GM12891 (cell line): ENCODE measurements around the gene MED27.

Experiments used
- DNase-seq: peaks from one replicate; pipeline ENCODE4 v3.0.0; 2011; ENCODE audit warnings: low spot score; ENCODE audit not compliant: insufficient read length
- FAIRE-seq: peaks from 2 replicates; lab custom pipeline; 2011; peaks lifted over from hg19 to GRCh38; lab: Jason Lieb, UNC
- PAX5 ChIP-seq: IDR thresholded peaks from 2 replicates; pipeline ENCODE4 v1.6.1; 2011; ENCODE audit warnings: low read length, moderate library complexity, mild to moderate bottlenecking; ENCODE audit not compliant: insufficient read depth, severe bottlenecking
- POLR2A ChIP-seq: IDR thresholded peaks from 2 replicates; pipeline ENCODE4 v1.6.1; 2011; ENCODE audit warnings: low read depth, low read length, control low read depth
- POLR2AphosphoS5 ChIP-seq: IDR thresholded peaks from 2 replicates; pipeline ENCODE4 v1.6.1; 2011; ENCODE audit warnings: low read depth, low read length, control low read depth
- POU2F2 ChIP-seq: IDR thresholded peaks from 2 replicates; pipeline ENCODE4 v1.6.1; 2011; ENCODE audit warnings: low read depth, mild to moderate bottlenecking, control low read depth, low read length, moderate library complexity
- SPI1 ChIP-seq: IDR thresholded peaks from 2 replicates; pipeline ENCODE4 v1.6.1; 2011; ENCODE audit warnings: low read depth, low read length, control low read depth
- TAF1 ChIP-seq: IDR thresholded peaks from 2 replicates; pipeline ENCODE4 v1.6.1; 2011; ENCODE audit warnings: low read depth, low read length, control low read depth

The MED27 gene

DNA sequence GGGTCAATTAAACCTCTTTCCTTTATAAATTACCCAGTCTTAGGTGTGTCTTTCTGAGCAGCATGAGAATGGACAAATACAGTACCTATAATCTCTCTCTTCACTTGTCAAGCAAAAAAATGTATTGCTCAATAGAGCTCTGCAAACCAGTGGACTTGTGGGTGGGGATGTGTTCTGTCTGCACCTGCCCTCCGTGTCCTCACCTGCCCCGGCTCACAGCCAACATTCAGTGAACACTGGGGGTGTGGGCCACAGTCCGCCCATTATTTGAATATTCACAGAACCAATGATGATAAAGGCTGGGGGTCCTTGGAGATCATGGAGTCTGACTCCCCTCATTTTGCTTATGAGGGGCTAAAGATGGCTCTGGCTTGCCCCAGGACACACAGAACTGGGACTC, 36.9 kb upstream of the MED27 start:
- DNase-seq (no peak), FAIRE-seq (no peak)
- TF ChIP-seq PAX5 (no peak), POU2F2 (no peak), SPI1 (no peak), TAF1 (no peak), POLR2A (no peak), POLR2AphosphoS5 (no peak)

- no peak for FAIRE-seq
- DNase-seq: no peak
These were observed 34.5 kb upstream of the MED27 start for GRCh38 chr9:132114102-132114707.

DNA sequence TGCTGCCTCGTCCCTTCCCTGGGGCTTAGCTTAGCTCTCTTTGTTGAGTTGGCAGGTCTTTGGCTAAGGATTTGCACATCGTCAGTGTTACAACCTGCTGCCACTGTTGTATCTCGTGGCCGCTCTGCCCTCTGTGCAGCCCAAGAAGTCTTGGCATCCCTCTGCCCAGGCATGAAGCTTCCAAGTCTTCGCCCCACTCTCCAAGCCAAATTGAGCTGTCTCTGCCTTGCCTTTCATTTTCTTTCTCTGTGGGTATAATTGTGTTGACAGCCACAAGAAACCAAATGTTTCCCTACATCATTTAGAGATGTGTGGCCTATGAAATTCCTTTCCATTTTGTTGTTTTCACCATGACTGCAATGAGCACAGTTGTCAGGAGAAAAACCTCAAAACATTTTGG, 29.6 kb upstream of the MED27 start:
- DNase-seq: no peak
- no peak for TF ChIP-seq POLR2A
- TF ChIP-seq TAF1: no peak
- no peak for TF ChIP-seq PAX5
- no peak for TF ChIP-seq POLR2AphosphoS5
- no peak for TF ChIP-seq POU2F2
- TF ChIP-seq SPI1: no peak
- FAIRE-seq: no peak

More at GRCh38 chr9:132114102-132114707, 34.5 kb upstream of the MED27 start:
- TF ChIP-seq SPI1: no peak
- no peak for TF ChIP-seq POLR2AphosphoS5
- TF ChIP-seq POU2F2: no peak
- TF ChIP-seq PAX5: no peak
- TF ChIP-seq TAF1: no peak
- no peak for TF ChIP-seq POLR2A

GRCh38 chr9:132108728-132109127, 29.1 kb upstream of the MED27 start:
- no peak for TF ChIP-seq POLR2A
- TF ChIP-seq SPI1: no peak
- no peak for TF ChIP-seq POU2F2
- TF ChIP-seq TAF1: no peak
- no peak for TF ChIP-seq PAX5
- TF ChIP-seq POLR2AphosphoS5: no peak

GRCh38 chr9:132099741-132100407, 20.2 kb upstream of the MED27 start:
- TF ChIP-seq POU2F2 (no peak), SPI1 (no peak), POLR2AphosphoS5 (no peak), TAF1 (no peak), POLR2A (no peak), PAX5 (no peak)
- FAIRE-seq (no peak), DNase-seq (no peak)

More at GRCh38 chr9:132108728-132109127, 29.1 kb upstream of the MED27 start:
- FAIRE-seq (no peak), DNase-seq (no peak)

DNA sequence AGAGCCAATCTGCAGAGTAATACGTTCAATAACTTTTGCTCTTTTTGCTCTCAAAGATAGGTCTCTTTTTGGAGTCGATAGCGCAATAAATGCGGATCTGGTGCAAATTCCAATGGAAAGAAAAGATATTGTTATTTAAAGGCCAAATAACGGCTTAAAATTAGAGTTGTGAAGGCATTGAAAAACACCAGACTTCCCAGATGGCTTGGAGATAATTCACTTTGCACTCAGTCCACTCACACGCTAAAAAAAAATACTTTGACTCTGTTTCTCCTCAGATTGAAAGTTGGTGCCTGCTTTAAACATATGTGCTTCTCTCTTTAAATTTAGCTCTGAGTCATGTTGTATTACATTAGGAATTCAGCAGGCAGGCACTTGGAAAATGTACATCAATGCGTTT, 19.5 kb upstream of the MED27 start:
- TF ChIP-seq TAF1 (no peak), SPI1 (no peak), POLR2AphosphoS5 (no peak), PAX5 (no peak), POU2F2 (no peak), POLR2A (no peak)
- DNase-seq: no peak
- FAIRE-seq: no peak

DNA sequence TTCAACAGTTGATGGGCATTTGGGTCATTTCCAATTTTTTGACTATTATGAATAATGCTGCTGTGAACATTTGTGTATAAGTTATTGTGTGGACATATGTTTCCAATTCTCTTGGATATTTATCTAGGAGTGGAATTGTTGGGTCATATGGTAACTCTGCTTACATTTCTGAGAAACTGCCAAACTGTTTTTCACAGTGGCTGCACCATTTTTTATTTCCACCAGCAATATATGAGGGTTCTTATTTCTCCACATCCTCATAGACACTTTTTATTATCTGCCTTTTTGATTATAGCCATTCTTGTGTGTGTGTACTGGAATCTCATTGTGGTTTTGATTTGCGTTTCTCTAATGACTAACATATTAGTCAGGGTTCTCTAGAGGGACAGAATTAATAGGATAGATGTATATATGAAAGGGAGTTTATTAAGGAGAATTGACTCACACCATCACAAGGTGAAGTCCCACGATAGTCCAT, 14.7 kb upstream of the MED27 start:
- DNase-seq (no peak), FAIRE-seq (no peak)
- no peak for TF ChIP-seq PAX5
- no peak for TF ChIP-seq POLR2AphosphoS5
- no peak for TF ChIP-seq POU2F2
- no peak for TF ChIP-seq TAF1
- no peak for TF ChIP-seq SPI1
- no peak for TF ChIP-seq POLR2A

GRCh38 chr9:132090771-132091170, 11.1 kb upstream of the MED27 start:
- FAIRE-seq (no peak), DNase-seq (no peak)
- no peak for TF ChIP-seq POLR2AphosphoS5
- no peak for TF ChIP-seq TAF1
- TF ChIP-seq POLR2A: no peak
- no peak for TF ChIP-seq SPI1

DNA sequence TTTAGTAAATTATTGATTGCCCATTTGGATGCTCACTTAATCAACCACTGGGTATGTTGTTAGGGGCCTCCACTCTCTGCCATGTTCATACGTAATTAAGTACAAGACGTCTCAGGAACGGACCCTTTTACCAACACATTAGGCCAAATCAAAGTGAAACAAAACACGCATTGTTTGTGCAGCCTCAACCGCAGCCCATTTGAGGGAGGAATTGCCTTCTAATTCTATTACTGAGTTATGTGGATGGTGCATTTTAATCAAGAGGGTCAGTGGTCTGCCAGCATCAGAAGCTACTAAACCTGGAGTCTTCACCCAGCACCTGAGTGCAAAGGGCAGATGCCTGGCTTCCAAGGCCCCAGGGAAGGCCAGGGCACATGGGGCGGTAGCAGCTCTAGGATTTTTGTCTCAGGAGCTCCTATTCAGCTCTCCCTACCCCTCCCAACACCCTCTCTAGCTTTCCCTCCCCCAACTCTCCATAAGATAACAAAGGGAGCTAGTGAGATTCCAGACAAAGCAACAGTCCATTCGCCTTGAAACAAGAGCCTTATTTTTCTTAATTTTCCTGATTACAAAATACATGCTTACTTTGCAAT, 7.9 kb upstream of the MED27 start:
- FAIRE-seq (no peak), DNase-seq (no peak)
- TF ChIP-seq POLR2AphosphoS5 (no peak), PAX5 (no peak), SPI1 (no peak), POU2F2 (no peak), POLR2A (no peak), TAF1 (no peak)
